Fibroblast of lung (primary cell): ENCODE measurements around the gene CRYGS. TPM values are rescaled to one million over a fixed set of nuclear protein-coding genes. Genes with fewer than 3 reads are reported as not detected.

Source experiments
- DNase-seq, 2 donors: peaks; one replicate each; pipeline versions ENCODE4 v3.0.0 to v3.0.0-alpha.2; 2010; ENCODE audit warnings: low read depth in 2 of 2
- H2AFZ ChIP-seq: 2 replicates; pipeline ENCODE4 v1.5.1; 2012; ENCODE audit warnings: low read length, control low read depth, inconsistent platforms
- H3K27ac ChIP-seq: 2 replicates; pipeline ENCODE4 v1.5.1; 2011; ENCODE audit warnings: low read length, control low read depth; ENCODE audit not compliant: insufficient read depth
- H3K27me3 ChIP-seq: 2 replicates; pipeline ENCODE4 v1.5.1; 2011; ENCODE audit warnings: mild to moderate bottlenecking, low read length; ENCODE audit not compliant: control insufficient read depth, insufficient read depth
- H3K36me3 ChIP-seq: 2 replicates; pipeline ENCODE4 v1.5.1; 2011; ENCODE audit warnings: low read length; ENCODE audit not compliant: control insufficient read depth, insufficient read depth
- H3K4me1 ChIP-seq: 2 replicates; pipeline ENCODE4 v1.5.1; 2011; ENCODE audit warnings: low read length; ENCODE audit not compliant: control insufficient read depth, insufficient read depth; ENCODE audit errors: extremely low read depth
- H3K4me2 ChIP-seq: 2 replicates; pipeline ENCODE4 v1.5.1; 2011; ENCODE audit warnings: low read length, control low read depth; ENCODE audit not compliant: insufficient read depth; ENCODE audit errors: extremely low read depth
- H3K4me3 ChIP-seq, 4 experiments: fragments of 200-600 bp in 1 of 4; sonication (generic) in 1 of 4; replicated peaks in 1 of 4; 2 replicates each; pipeline ENCODE4 v1.5.1; 2011 to 2016; ENCODE audit warnings: low read length in 4 of 4, low read depth in 3 of 4, mild to moderate bottlenecking in 3 of 4, control low read depth in 2 of 4, inconsistent platforms in 1 of 4, mixed read lengths in 1 of 4; ENCODE audit not compliant: insufficient read depth in 1 of 4; ENCODE audit errors: control extremely low read depth in 1 of 4
- H3K79me2 ChIP-seq: 2 replicates; pipeline ENCODE4 v1.5.1; 2012; ENCODE audit warnings: mild to moderate bottlenecking, low read length, inconsistent platforms; ENCODE audit not compliant: control insufficient read depth, insufficient read depth
- H3K9ac ChIP-seq: 2 replicates; pipeline ENCODE4 v1.5.1; 2011; ENCODE audit warnings: mild to moderate bottlenecking, low read length, control low read depth; ENCODE audit not compliant: insufficient read depth
- H3K9me3 ChIP-seq: 2 replicates; pipeline ENCODE4 v1.5.1; 2012; ENCODE audit warnings: low read depth, low read length; ENCODE audit not compliant: control insufficient read depth, insufficient read depth
- H4K20me1 ChIP-seq: 2 replicates; pipeline ENCODE4 v1.5.1; 2011; ENCODE audit warnings: low read length; ENCODE audit not compliant: control insufficient read depth, insufficient read depth; ENCODE audit errors: extremely low read depth
- EZH2 ChIP-seq: IDR thresholded peaks from 2 replicates; pipeline ENCODE4 v1.5.1; 2012; ENCODE audit warnings: low read length, control low read depth, mild to moderate bottlenecking; ENCODE audit errors: missing control alignments
- polyA plus RNA-seq, 2 donors: library from polyadenylated mRNA; depleted of rRNA in 1 of 2; stranded (reverse) in 1 of 2; unstranded in 1 of 2; fragments of >200 nt; gene quantifications; 2 replicates each; pipeline ENCODE4 v1.2.1, GENCODE V29; 2011 to 2012; ENCODE audit warnings: missing spikeins in 1 of 2
- total RNA-seq: library from RNA; depleted of rRNA; stranded (reverse); fragments of >200 nt; gene quantifications from 2 replicates; pipeline ENCODE4 v1.2.1, GENCODE V29; 2014
- TF ChIP-seq, protein P1 (sequence below), 2 donors: IDR thresholded peaks in 1 of 2; conservative IDR thresholded peaks in 1 of 2; 1 replicate in 1 of 2; 2 replicates in 1 of 2; pipeline ENCODE4 v1.5.1; 2011 to 2012; ENCODE audit warnings: low read length in 2 of 2, control low read depth in 1 of 2, inconsistent platforms in 1 of 2, low read depth in 1 of 2, mild to moderate bottlenecking in 1 of 2

CRYGS gene
- total and polyA plus RNA-seq, 2 donors (not counting 1 experiment from before 2014, with no cell fraction given) = 0.54 to 0.99 TPM

DNA sequence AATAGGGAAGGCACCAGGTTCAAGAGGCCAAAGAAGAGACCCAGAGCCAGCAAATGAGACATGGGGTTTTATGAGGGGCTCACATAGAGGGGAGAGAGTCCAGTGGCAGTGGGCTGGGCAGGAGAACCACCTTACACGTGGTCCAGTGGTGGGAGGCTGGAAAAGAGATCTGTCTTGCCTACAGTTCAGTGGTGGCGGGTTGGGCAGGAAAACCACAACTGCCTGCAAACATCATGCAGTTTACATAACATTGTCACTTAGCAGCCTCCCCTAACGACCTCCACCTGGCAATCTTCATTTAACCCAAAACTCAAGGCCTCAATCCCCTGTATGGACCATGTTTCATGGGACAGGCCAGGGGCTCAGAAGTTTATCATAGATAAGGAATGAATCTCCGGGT lies 29.1 kb downstream of the CRYGS start:
- H3K4me3 ChIP-seq = no peak overlapping the region
- no peak overlapping the region for H3K4me2 ChIP-seq
- no peak for DNase-seq
- H3K4me1 ChIP-seq = no peaks in the 10 kb centered on the region
- H3K27me3 ChIP-seq = peaks cover 3% of the 10 kb centered on the region
- no peak for TF ChIP-seq EZH2
- TF ChIP-seq, protein P1, sequence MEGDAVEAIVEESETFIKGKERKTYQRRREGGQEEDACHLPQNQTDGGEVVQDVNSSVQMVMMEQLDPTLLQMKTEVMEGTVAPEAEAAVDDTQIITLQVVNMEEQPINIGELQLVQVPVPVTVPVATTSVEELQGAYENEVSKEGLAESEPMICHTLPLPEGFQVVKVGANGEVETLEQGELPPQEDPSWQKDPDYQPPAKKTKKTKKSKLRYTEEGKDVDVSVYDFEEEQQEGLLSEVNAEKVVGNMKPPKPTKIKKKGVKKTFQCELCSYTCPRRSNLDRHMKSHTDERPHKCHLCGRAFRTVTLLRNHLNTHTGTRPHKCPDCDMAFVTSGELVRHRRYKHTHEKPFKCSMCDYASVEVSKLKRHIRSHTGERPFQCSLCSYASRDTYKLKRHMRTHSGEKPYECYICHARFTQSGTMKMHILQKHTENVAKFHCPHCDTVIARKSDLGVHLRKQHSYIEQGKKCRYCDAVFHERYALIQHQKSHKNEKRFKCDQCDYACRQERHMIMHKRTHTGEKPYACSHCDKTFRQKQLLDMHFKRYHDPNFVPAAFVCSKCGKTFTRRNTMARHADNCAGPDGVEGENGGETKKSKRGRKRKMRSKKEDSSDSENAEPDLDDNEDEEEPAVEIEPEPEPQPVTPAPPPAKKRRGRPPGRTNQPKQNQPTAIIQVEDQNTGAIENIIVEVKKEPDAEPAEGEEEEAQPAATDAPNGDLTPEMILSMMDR (conservative IDR thresholded peaks at IDR 0.05 in 1 of 2, IDR thresholded peaks at IDR 0.05 in 1 of 2; ENCODE audit: low read depth in 1 of 2, low read length in 2 of 2) = no peak
- no peak overlapping the region for H3K9ac ChIP-seq
- H3K79me2 ChIP-seq = no peaks in the 10 kb centered on the region
- H3K27ac ChIP-seq = no peak overlapping the region
- no peaks in the 10 kb centered on the region for H3K9me3 ChIP-seq
- no peaks in the 10 kb centered on the region for H3K36me3 ChIP-seq
- H4K20me1 ChIP-seq = no peaks in the 10 kb centered on the region
- no peak overlapping the region for H2AFZ ChIP-seq

DNA sequence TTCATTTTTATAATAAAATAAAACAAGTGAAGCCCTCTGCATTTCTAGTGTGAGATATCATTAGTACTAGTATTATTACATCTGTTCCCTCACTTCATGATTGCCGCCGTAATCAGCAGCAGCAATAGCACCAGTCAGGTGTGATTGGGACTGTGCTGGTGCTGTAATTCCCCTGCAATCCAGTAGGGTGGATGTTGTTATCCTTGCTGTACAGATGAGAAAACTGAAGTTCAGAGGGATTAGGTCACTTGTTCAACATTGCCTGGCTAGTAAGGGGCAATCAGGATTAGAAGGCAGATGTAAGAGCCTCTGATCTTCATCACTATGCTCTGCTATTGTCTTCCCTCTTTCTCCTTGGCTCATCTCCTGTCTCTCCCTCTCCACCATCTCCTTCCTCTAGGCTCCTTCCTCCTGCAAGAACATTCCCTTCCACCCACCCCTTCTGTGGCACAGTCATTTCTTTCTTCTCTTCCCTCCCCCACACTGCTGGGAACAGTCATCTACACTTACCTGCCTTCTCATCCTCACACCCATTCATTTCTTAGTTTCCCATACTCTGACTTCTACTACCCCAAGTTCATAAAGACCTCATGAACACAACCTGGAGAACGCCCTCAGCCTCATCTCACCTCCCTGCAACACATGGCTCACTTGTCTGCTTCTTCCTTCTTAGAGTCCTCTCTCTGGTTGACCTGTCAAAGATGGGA lies 29.7 kb downstream of the CRYGS start:
- H3K36me3 ChIP-seq = no peaks in the 10 kb centered on the region

DNA sequence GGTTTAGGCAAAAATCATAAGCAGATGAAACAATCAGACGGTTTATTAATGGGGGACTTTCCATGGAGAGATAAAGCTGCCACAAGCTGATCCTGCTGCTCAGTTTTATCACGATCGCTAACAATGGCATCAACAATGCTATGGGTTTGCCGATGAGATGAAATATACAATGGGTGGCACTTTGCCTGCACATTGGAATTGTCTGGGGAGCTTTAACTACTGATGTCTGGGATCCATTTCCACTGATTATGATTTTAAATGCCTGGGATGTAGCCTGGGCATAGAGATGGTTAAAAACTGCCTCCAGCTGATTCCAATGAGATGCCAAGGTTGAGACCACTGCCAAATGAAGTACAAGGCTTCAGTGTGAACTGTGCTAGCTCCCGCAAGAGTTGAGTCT lies 30.8 kb downstream of the CRYGS start:
- H3K36me3 ChIP-seq = no peaks in the 10 kb centered on the region
- no peaks in the 10 kb centered on the region for H3K4me1 ChIP-seq
- TF ChIP-seq, protein P1 (conservative IDR thresholded peaks at IDR 0.05 in 1 of 2, IDR thresholded peaks at IDR 0.05 in 1 of 2; ENCODE audit: low read depth in 1 of 2, low read length in 2 of 2) = no peak
- no peak for TF ChIP-seq EZH2
- no peak overlapping the region for H3K27ac ChIP-seq
- H2AFZ ChIP-seq = no peak overlapping the region
- H3K9ac ChIP-seq = no peak overlapping the region
- H3K4me2 ChIP-seq = no peak overlapping the region
- H3K27me3 ChIP-seq = peaks cover 3% of the 10 kb centered on the region
- H3K4me3 ChIP-seq = no peak overlapping the region
- H4K20me1 ChIP-seq = no peaks in the 10 kb centered on the region
- no peaks in the 10 kb centered on the region for H3K79me2 ChIP-seq
- H3K9me3 ChIP-seq = no peaks in the 10 kb centered on the region
- DNase-seq = no peak

More for the DNA sequence above, 29.7 kb downstream of the CRYGS start:
- peaks cover 3% of the 10 kb centered on the region for H3K27me3 ChIP-seq
- no peaks in the 10 kb centered on the region for H3K9me3 ChIP-seq
- no peak overlapping the region for H3K27ac ChIP-seq
- no peak for DNase-seq
- no peaks in the 10 kb centered on the region for H4K20me1 ChIP-seq
- H3K79me2 ChIP-seq = no peaks in the 10 kb centered on the region
- H3K4me1 ChIP-seq = no peaks in the 10 kb centered on the region
- H2AFZ ChIP-seq = no peak overlapping the region
- TF ChIP-seq EZH2 = no peak
- TF ChIP-seq, protein P1 (conservative IDR thresholded peaks at IDR 0.05 in 1 of 2, IDR thresholded peaks at IDR 0.05 in 1 of 2; ENCODE audit: low read depth in 1 of 2, low read length in 2 of 2) = peak in 1 of 2 donors; percentile 44
- H3K4me3 ChIP-seq = no peak overlapping the region
- H3K4me2 ChIP-seq = no peak overlapping the region
- no peak overlapping the region for H3K9ac ChIP-seq
